ENCODE data around the gene COX19.

GRCh38 chr7:917255-918117 lies 57.9 kb downstream of the COX19 start:
- TF ChIP-seq CTCF (IDR thresholded peaks at IDR 0.05 in 4 of 5, conservative IDR thresholded peaks at IDR 0.05 in 1 of 5) = no peak
- no peak for TF ChIP-seq POLR2A (IDR thresholded peaks at IDR 0.05)

All from gastrocnemius medialis (tissue), 4 donors.